SK-N-SH (cell line): ENCODE data around the gene RPL7L1. TPM values are rescaled to one million over a fixed set of nuclear protein-coding genes. Genes with fewer than 3 reads are reported as not detected.
A peak's percentile ranks its signal among the peaks of the same experiment; 100 is the strongest.

Experiments used
- CTCF ChIA-PET: fragments of 300-600, 350-600 bp; formaldehyde crosslinking; extraction: SDS; loops from one replicate; lab custom pipeline; 2021; lab: Yijun Ruan, JAX
- POLR2A ChIA-PET: fragments of 350-600 bp; sonication (Branson Sonifier 250); formaldehyde crosslinking; extraction: SDS; loops from one replicate; lab custom pipeline; 2020; ENCODE audit warnings: antibody characterized with exemption, inconsistent platforms; lab: Yijun Ruan, JAX
- DNase-seq: peaks from one replicate; pipeline ENCODE4 v3.0.0; 2012
- H2AFZ ChIP-seq: fragments of 200-600 bp; sonication (generic); 2 replicates; pipeline ENCODE4 v1.8.1; 2016; ENCODE audit warnings: antibody characterized with exemption, mild to moderate bottlenecking, low read depth
- H3F3A ChIP-seq: fragments of 200-600 bp; sonication (generic); replicated peaks from 2 replicates; pipeline ENCODE3; 2016; ENCODE audit warnings: antibody characterized with exemption, mild to moderate bottlenecking; ENCODE audit not compliant: insufficient read depth
- H3K27ac ChIP-seq, 2 experiments: fragments of 200-500 bp in 1 of 2; fragments of 200-600 bp in 1 of 2; sonication (Bioruptor generic) in 1 of 2; sonication (generic), shearing (Covaris generic) in 1 of 2; 2 replicates each; pipeline versions ENCODE4 v1.5.1 to v1.6.1; 2014 to 2016; ENCODE audit warnings: low read depth in 2 of 2, inconsistent platforms in 1 of 2, low read length in 1 of 2, mild to moderate bottlenecking in 1 of 2, mixed read lengths in 1 of 2
- H3K27me3 ChIP-seq: fragments of 200-600 bp; sonication (generic), shearing (Covaris generic); 2 replicates; pipeline ENCODE4 v1.6.1; 2016; ENCODE audit warnings: mixed run types; ENCODE audit not compliant: insufficient read depth
- H3K36me3 ChIP-seq, 2 experiments: fragments of 200-500 bp in 1 of 2; fragments of 200-600 bp in 1 of 2; sonication (Bioruptor generic) in 1 of 2; sonication (generic) in 1 of 2; replicated peaks in 1 of 2; 2 replicates each; pipeline versions ENCODE3 to v1.5.1; 2014 to 2016; ENCODE audit warnings: low read length in 1 of 2, mild to moderate bottlenecking in 1 of 2; ENCODE audit not compliant: insufficient read depth in 2 of 2, control insufficient read depth in 1 of 2
- H3K4me1 ChIP-seq, 2 experiments: fragments of 200-500 bp in 1 of 2; fragments of 200-600 bp in 1 of 2; sonication (Bioruptor generic) in 1 of 2; sonication (generic), shearing (Covaris generic) in 1 of 2; 2 replicates each; pipeline versions ENCODE4 v1.5.1 to v1.6.1; 2014 to 2016; ENCODE audit warnings: low read depth in 1 of 2, low read length in 1 of 2, mixed run types in 1 of 2; ENCODE audit not compliant: insufficient read depth in 2 of 2, control insufficient read depth in 1 of 2
- H3K4me2 ChIP-seq: fragments of 200-600 bp; sonication (generic), shearing (Covaris generic); 2 replicates; pipeline ENCODE4 v1.6.1; 2017; ENCODE audit warnings: mixed run types
- H3K4me3 ChIP-seq, 2 experiments: fragments of 200-500 bp in 1 of 2; fragments of 200-600 bp in 1 of 2; sonication (Bioruptor generic) in 1 of 2; sonication (generic), shearing (Covaris generic) in 1 of 2; 2 replicates each; pipeline versions ENCODE4 v1.5.1 to v1.8.1; 2014 to 2016; ENCODE audit warnings: low read depth in 2 of 2, inconsistent platforms in 1 of 2, low read length in 1 of 2, mild to moderate bottlenecking in 1 of 2, mixed read lengths in 1 of 2, moderate library complexity in 1 of 2
- H3K79me2 ChIP-seq: fragments of 200-600 bp; sonication (generic); 2 replicates; pipeline ENCODE4 v1.8.1; 2017; ENCODE audit warnings: mild to moderate bottlenecking; ENCODE audit not compliant: insufficient read depth
- H3K9ac ChIP-seq: fragments of 200-600 bp; sonication (generic); 2 replicates; pipeline ENCODE4 v1.6.1; 2017; ENCODE audit warnings: mixed run types
- H3K9me2 ChIP-seq: fragments of 200-600 bp; sonication (generic); 2 replicates; pipeline ENCODE4 v1.6.1; 2017; ENCODE audit warnings: mixed run types
- H3K9me3 ChIP-seq: fragments of 200-600 bp; sonication (generic); 2 replicates; pipeline ENCODE4 v1.6.1; 2017; ENCODE audit warnings: mixed run types, mild to moderate bottlenecking, moderate library complexity
- H4K20me1 ChIP-seq: fragments of 200-600 bp; sonication (generic); 2 replicates; pipeline ENCODE4 v1.6.1; 2017; ENCODE audit warnings: mild to moderate bottlenecking, mixed run types; ENCODE audit not compliant: insufficient read depth
- EZH2phosphoT487 ChIP-seq: fragments of 200-600 bp; sonication (generic); IDR thresholded peaks from 2 replicates; pipeline ENCODE4 v1.6.1; 2017; ENCODE audit warnings: low read depth, mixed run types, mild to moderate bottlenecking, antibody characterized with exemption, moderate library complexity, borderline replicate concordance
- FOXJ3 ChIP-seq: sonication (generic); formaldehyde crosslinking; IDR thresholded peaks from 2 replicates; pipeline ENCODE4 v1.5.1; 2020; ENCODE audit warnings: mild to moderate bottlenecking, missing genetic modification reagents
- FOXM1 ChIP-seq: IDR thresholded peaks from 2 replicates; pipeline ENCODE4 v1.4.0; 2012; ENCODE audit warnings: low read depth, mild to moderate bottlenecking
- JUND ChIP-seq: IDR thresholded peaks from 2 replicates; pipeline ENCODE4 v1.4.0; 2012
- MEF2A ChIP-seq: IDR thresholded peaks from 2 replicates; pipeline ENCODE4 v1.4.0; 2012; ENCODE audit warnings: low read depth, borderline replicate concordance
- MXI1 ChIP-seq: IDR thresholded peaks from 2 replicates; pipeline ENCODE4 v1.6.1; 2012; ENCODE audit warnings: mild to moderate bottlenecking, low read depth, low read length, improper control_type of control experiment
- POLR2AphosphoS5 ChIP-seq: IDR thresholded peaks from 2 replicates; pipeline ENCODE4 v1.6.1; 2012; ENCODE audit warnings: low read depth, low read length
- RAD21 ChIP-seq: IDR thresholded peaks from 2 replicates; pipeline ENCODE4 v1.6.1; 2012; ENCODE audit warnings: mild to moderate bottlenecking, low read length
- RCOR1 ChIP-seq: fragments of 150-350 bp; IDR thresholded peaks from 2 replicates; pipeline ENCODE4 v1.6.1; 2017; ENCODE audit warnings: antibody characterized with exemption, low read length
- RXRA ChIP-seq: IDR thresholded peaks from 2 replicates; pipeline ENCODE4 v1.4.0; 2012; ENCODE audit warnings: low read depth, mild to moderate bottlenecking, borderline replicate concordance
- SIN3A ChIP-seq: IDR thresholded peaks from 2 replicates; pipeline ENCODE4 v1.6.1; 2012; ENCODE audit warnings: low read depth, mild to moderate bottlenecking, low read length, moderate library complexity, borderline replicate concordance
- SMC3 ChIP-seq: IDR thresholded peaks from 2 replicates; pipeline ENCODE4 v1.6.1; 2012; ENCODE audit warnings: low read depth, low read length, improper control_type of control experiment
- TEAD4 ChIP-seq: IDR thresholded peaks from 2 replicates; pipeline ENCODE4 v1.4.0; 2012; ENCODE audit warnings: mild to moderate bottlenecking, borderline replicate concordance; ENCODE audit not compliant: insufficient read depth
- YY1 ChIP-seq: IDR thresholded peaks from 2 replicates; pipeline ENCODE4 v1.4.0; 2012; ENCODE audit warnings: low read depth, mild to moderate bottlenecking
- WGBS: methylation state at CpG from one replicate; pipeline ENCODE4 v1.1.6; 2017; ENCODE audit warnings: low lambda C conversion rate; 5-methylcytosine and 5-hydroxymethylcytosine counted together
- polyA plus RNA-seq, 3 experiments: library from polyadenylated mRNA; depleted of rRNA; stranded (reverse); fragments of >200 nt; gene quantifications; 2 replicates each; pipeline ENCODE4 v1.2.3, GENCODE V29; 2012
- TF ChIP-seq, protein P1 (sequence below): IDR thresholded peaks from 2 replicates; pipeline ENCODE4 v1.6.1; 2012; ENCODE audit warnings: mild to moderate bottlenecking, low read depth, low read length, moderate library complexity
- TF ChIP-seq, protein P2 (sequence below): fragments of 150-350 bp; IDR thresholded peaks from 2 replicates; pipeline ENCODE4 v1.6.1; 2016; ENCODE audit warnings: mild to moderate bottlenecking, low read depth, low read length
- TF ChIP-seq, protein P3 (sequence below): IDR thresholded peaks from 2 replicates; pipeline ENCODE4 v1.4.0; 2012; ENCODE audit warnings: low read depth
- TF ChIP-seq, protein P4 (sequence below): IDR thresholded peaks from 2 replicates; pipeline ENCODE4 v1.4.0; 2012; ENCODE audit warnings: low read depth, borderline replicate concordance
- TF ChIP-seq, protein P5 (sequence below): IDR thresholded peaks from 2 replicates; pipeline ENCODE4; 2012

The RPL7L1 gene
- polyA plus RNA-seq, 1 of the 3 experiments (the other 2 are of a cell fraction) = 22.1 TPM

DNA sequence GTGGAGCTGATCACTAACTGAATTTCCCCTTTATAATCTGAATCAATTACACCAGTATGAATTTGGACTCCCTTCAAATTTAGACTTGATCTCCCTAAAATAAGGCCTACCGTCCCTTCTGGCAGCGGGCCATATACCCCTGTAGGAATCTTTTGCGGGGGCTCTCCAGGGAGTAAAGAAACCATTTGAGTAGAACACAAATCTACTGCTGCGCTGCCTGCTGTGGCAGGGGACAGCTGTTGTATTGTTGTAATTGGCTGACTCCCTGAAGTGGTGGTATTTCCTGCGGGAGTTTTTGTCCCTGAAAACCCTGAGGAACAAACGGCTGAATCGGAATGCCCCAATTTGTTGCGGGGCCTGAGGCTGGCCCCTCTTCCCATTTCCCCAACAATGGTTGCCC, 20.5 kb downstream of the RPL7L1 start:
- no peak overlapping the region for H2AFZ ChIP-seq
- no peak for TF ChIP-seq SIN3A
- no peak for TF ChIP-seq FOXM1
- TF ChIP-seq, protein P1, sequence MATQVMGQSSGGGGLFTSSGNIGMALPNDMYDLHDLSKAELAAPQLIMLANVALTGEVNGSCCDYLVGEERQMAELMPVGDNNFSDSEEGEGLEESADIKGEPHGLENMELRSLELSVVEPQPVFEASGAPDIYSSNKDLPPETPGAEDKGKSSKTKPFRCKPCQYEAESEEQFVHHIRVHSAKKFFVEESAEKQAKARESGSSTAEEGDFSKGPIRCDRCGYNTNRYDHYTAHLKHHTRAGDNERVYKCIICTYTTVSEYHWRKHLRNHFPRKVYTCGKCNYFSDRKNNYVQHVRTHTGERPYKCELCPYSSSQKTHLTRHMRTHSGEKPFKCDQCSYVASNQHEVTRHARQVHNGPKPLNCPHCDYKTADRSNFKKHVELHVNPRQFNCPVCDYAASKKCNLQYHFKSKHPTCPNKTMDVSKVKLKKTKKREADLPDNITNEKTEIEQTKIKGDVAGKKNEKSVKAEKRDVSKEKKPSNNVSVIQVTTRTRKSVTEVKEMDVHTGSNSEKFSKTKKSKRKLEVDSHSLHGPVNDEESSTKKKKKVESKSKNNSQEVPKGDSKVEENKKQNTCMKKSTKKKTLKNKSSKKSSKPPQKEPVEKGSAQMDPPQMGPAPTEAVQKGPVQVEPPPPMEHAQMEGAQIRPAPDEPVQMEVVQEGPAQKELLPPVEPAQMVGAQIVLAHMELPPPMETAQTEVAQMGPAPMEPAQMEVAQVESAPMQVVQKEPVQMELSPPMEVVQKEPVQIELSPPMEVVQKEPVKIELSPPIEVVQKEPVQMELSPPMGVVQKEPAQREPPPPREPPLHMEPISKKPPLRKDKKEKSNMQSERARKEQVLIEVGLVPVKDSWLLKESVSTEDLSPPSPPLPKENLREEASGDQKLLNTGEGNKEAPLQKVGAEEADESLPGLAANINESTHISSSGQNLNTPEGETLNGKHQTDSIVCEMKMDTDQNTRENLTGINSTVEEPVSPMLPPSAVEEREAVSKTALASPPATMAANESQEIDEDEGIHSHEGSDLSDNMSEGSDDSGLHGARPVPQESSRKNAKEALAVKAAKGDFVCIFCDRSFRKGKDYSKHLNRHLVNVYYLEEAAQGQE = no peak
- no peak for TF ChIP-seq FOXJ3 (CRISPR knock-in tag)
- TF ChIP-seq JUND = no peak
- TF ChIP-seq MXI1 = no peak
- TF ChIP-seq EZH2phosphoT487 = no peak
- no peak for TF ChIP-seq POLR2AphosphoS5
- TF ChIP-seq, protein P2, sequence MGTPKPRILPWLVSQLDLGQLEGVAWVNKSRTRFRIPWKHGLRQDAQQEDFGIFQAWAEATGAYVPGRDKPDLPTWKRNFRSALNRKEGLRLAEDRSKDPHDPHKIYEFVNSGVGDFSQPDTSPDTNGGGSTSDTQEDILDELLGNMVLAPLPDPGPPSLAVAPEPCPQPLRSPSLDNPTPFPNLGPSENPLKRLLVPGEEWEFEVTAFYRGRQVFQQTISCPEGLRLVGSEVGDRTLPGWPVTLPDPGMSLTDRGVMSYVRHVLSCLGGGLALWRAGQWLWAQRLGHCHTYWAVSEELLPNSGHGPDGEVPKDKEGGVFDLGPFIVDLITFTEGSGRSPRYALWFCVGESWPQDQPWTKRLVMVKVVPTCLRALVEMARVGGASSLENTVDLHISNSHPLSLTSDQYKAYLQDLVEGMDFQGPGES = no peak
- no peak for TF ChIP-seq RCOR1
- no peak for TF ChIP-seq YY1
- TF ChIP-seq TEAD4 = no peak
- H3K9me3 ChIP-seq = no peaks in the 10 kb centered on the region
- POLR2A ChIA-PET = interaction anchor here (0.6 kb wide), 1 partner anchor 99 kb away, joined by 3 read pairs; no protein-coding TSS in a partner anchor
- CTCF ChIA-PET = interaction anchor here (0.8 to 2.6 kb wide), 12 partner anchors 9 to 244 kb away, joined by 3 to 11 read pairs (median 4); partner anchors contain the start of genes CNPY3 and RPL7L1
- peaks cover 0 to 16% of the 10 kb centered on the region in 2 experiments; a peak in 2 of 4 replicates for H3K4me1 ChIP-seq
- no peaks in the 10 kb centered on the region for H4K20me1 ChIP-seq
- H3K9me2 ChIP-seq = no peaks in the 10 kb centered on the region
- H3K4me3 ChIP-seq = no peak overlapping the region
- H3F3A ChIP-seq = no peaks in the 10 kb centered on the region
- no peak for DNase-seq
- H3K4me2 ChIP-seq = no peak overlapping the region
- 72% methylated on average over 8 of the region's 8 CpGs for WGBS
- no peak overlapping the region for H3K27ac ChIP-seq
- no peak overlapping the region for H3K9ac ChIP-seq
- no peaks in the 10 kb centered on the region for H3K27me3 ChIP-seq
- no peaks in the 10 kb centered on the region for H3K36me3 ChIP-seq
- no peaks in the 10 kb centered on the region for H3K79me2 ChIP-seq

DNA sequence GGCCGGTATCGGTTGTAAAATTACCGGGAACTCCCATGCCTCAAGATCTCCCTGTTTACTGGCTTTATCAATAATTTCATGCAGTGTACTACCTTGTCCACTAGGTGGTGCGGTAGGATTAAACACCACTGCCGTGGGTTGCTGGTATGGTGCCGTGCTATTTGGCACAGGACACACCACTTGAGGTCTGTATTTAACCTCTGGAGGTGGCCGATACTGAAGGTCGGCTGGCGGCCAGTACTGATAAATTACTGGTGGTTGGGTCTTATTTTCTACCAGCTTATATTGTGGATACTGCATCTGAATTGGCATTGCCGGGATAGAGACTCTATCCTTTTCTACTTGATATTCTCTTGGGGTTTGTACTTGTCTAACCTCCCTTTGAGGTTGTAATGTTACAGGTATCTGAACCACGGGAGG, 22.1 kb downstream of the RPL7L1 start:
- peaks cover 0 to 9% of the 10 kb centered on the region in 2 experiments; a peak in 2 of 4 replicates for H3K4me1 ChIP-seq
- H3K9me3 ChIP-seq = no peaks in the 10 kb centered on the region
- peak overlapping the region; percentile 60 for H3K4me2 ChIP-seq
- H3F3A ChIP-seq = no peaks in the 10 kb centered on the region
- H3K9me2 ChIP-seq = no peaks in the 10 kb centered on the region
- DNase-seq = peak; percentile 72
- ChIA-PET POLR2A (no interaction called here), CTCF (interaction anchor here (0.6 to 2.4 kb wide), 43 partner anchors 9 to 490 kb away, joined by 3 to 13 read pairs (median 4); partner anchors contain the start of genes CNPY3, PTCRA and PTK7)
- no peaks in the 10 kb centered on the region for H3K27me3 ChIP-seq
- H4K20me1 ChIP-seq = no peaks in the 10 kb centered on the region
- H3K9ac ChIP-seq = no peak overlapping the region
- no peaks in the 10 kb centered on the region for H3K36me3 ChIP-seq
- H3K27ac ChIP-seq = no peak overlapping the region
- H3K79me2 ChIP-seq = no peaks in the 10 kb centered on the region
- WGBS = 11% methylated on average over 11 of the region's 11 CpGs
- peak overlapping the region in 1 of 2 experiments; percentile 20; a peak in 1 of 4 replicates for H3K4me3 ChIP-seq
- H2AFZ ChIP-seq = peak overlapping the region; percentile 77
- TF ChIP-seq JUND = no peak
- peak; percentile 97 for TF ChIP-seq RAD21
- TF ChIP-seq, protein P3, sequence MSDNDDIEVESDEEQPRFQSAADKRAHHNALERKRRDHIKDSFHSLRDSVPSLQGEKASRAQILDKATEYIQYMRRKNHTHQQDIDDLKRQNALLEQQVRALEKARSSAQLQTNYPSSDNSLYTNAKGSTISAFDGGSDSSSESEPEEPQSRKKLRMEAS = no peak
- TF ChIP-seq SIN3A = 0 out of 2 replicates have a peak, but pooled peaks have one; percentile 18
- TF ChIP-seq POLR2AphosphoS5 = no peak
- TF ChIP-seq RXRA = no peak
- TF ChIP-seq, protein P4, sequence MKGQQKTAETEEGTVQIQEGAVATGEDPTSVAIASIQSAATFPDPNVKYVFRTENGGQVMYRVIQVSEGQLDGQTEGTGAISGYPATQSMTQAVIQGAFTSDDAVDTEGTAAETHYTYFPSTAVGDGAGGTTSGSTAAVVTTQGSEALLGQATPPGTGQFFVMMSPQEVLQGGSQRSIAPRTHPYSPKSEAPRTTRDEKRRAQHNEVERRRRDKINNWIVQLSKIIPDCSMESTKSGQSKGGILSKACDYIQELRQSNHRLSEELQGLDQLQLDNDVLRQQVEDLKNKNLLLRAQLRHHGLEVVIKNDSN = no peak
- 0 out of 2 replicates have a peak, but pooled peaks have one; percentile 39 for TF ChIP-seq RCOR1
- no peak for TF ChIP-seq MEF2A
- peak; percentile 71 for TF ChIP-seq SMC3
- TF ChIP-seq, protein P5, sequence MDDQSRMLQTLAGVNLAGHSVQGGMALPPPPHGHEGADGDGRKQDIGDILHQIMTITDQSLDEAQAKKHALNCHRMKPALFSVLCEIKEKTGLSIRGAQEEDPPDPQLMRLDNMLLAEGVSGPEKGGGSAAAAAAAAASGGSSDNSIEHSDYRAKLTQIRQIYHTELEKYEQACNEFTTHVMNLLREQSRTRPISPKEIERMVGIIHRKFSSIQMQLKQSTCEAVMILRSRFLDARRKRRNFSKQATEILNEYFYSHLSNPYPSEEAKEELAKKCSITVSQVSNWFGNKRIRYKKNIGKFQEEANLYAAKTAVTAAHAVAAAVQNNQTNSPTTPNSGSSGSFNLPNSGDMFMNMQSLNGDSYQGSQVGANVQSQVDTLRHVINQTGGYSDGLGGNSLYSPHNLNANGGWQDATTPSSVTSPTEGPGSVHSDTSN = no peak
- no peak for TF ChIP-seq FOXM1
